Endothelial cell of umbilical vein (primary cell): ENCODE measurements around the gene FYB1.
A peak's percentile ranks its signal among the peaks of the same experiment; 100 is the strongest.

ENCODE experiments used
- CTCF ChIP-seq, 2 donors: IDR thresholded peaks; 1 replicate in 1 of 2; 2 replicates in 1 of 2; pipeline ENCODE4 v1.5.1; 2011; ENCODE audit warnings: low read length in 2 of 2, mild to moderate bottlenecking in 2 of 2, moderate library complexity in 2 of 2, control low read depth in 1 of 2, inconsistent platforms in 1 of 2, low read depth in 1 of 2; ENCODE audit not compliant: insufficient read depth in 1 of 2; ENCODE audit errors: extremely low read depth in 1 of 2
- EZH2 ChIP-seq: IDR thresholded peaks from 2 replicates; pipeline ENCODE4 v1.6.1; 2012; ENCODE audit warnings: borderline replicate concordance, low read depth, mild to moderate bottlenecking, moderate library complexity, low read length, inconsistent platforms; ENCODE audit not compliant: severe bottlenecking
- GATA2 ChIP-seq: IDR thresholded peaks from 2 replicates; pipeline ENCODE4 v1.7.0; 2011; ENCODE audit warnings: low read depth, mild to moderate bottlenecking, moderate library complexity, mixed read lengths, low read length; ENCODE audit not compliant: insufficient read length, insufficient read depth
- POLR2A ChIP-seq: IDR thresholded peaks from 2 replicates; pipeline ENCODE4 v1.6.1; 2012; ENCODE audit warnings: low read depth, mild to moderate bottlenecking, control low read depth, low read length
- POLR2AphosphoS5 ChIP-seq: IDR thresholded peaks from 2 replicates; pipeline ENCODE4 v1.6.1; 2012; ENCODE audit warnings: low read depth, mild to moderate bottlenecking, control low read depth, low read length, moderate library complexity; ENCODE audit not compliant: insufficient read depth

- TF ChIP-seq CTCF (IDR thresholded peaks at IDR 0.05; ENCODE audit: extremely low read depth in 1 of 2, insufficient read depth in 1 of 2, low read depth in 1 of 2, low read length in 2 of 2) (no peak), GATA2 (peak; percentile 63), POLR2A (no peak), EZH2 (no peak), POLR2AphosphoS5 (no peak)
Measured at GRCh38 chr5:39231705-39232525, 12.6 kb upstream of the FYB1 start.
